GM12892 (cell line): ENCODE results near the gene MAG.

Source experiments
- POLR2A ChIP-seq: IDR thresholded peaks from 2 replicates; pipeline ENCODE4 v1.6.1; 2011; ENCODE audit warnings: low read depth, low read length, control low read depth
- POLR2AphosphoS5 ChIP-seq: IDR thresholded peaks from 2 replicates; pipeline ENCODE4 v1.6.1; 2011; ENCODE audit warnings: low read depth, low read length, control low read depth
- TAF1 ChIP-seq: IDR thresholded peaks from 2 replicates; pipeline ENCODE4 v1.6.1; 2011; ENCODE audit warnings: low read depth, mild to moderate bottlenecking, control low read depth, low read length, borderline replicate concordance

GRCh38 chr19:35256566-35256965, 35.4 kb upstream of the MAG start:
- TF ChIP-seq POLR2A (no peak), POLR2AphosphoS5 (no peak), TAF1 (no peak)
